H7 (cell line): Measurements from ENCODE around the gene RNF8. TPM values are rescaled to one million over a fixed set of nuclear protein-coding genes. Genes with fewer than 3 reads are reported as not detected.
"Not testable (repeated sequence)": the region's sequence is repeated elsewhere in the genome, so short reads cannot be mapped to it uniquely, and the experiment has no call there.

Source experiments
- DNase-seq: peaks from one replicate; pipeline ENCODE4 v3.0.0; 2012
- H3K27me3 ChIP-seq: 2 replicates; pipeline ENCODE4 v1.6.0; 2011; ENCODE audit warnings: mild to moderate bottlenecking, low read length; ENCODE audit not compliant: control insufficient read depth, insufficient read depth
- H3K36me3 ChIP-seq: replicated peaks from 2 replicates; pipeline ENCODE4 v1.5.1; 2011; ENCODE audit warnings: low read length; ENCODE audit not compliant: control insufficient read depth, insufficient read depth
- H3K4me3 ChIP-seq: 2 replicates; pipeline ENCODE4 v1.5.1; 2011; ENCODE audit warnings: low read depth, mild to moderate bottlenecking, control low read depth, low read length, moderate library complexity; ENCODE audit not compliant: insufficient read depth
- total RNA-seq: library from RNA; depleted of rRNA; stranded (reverse); fragments of >200 nt; shearing (Covaris generic); gene quantifications from 2 replicates; pipeline ENCODE4 v1.2.3, GENCODE V29; 2014; rRNA removed

RNF8 gene
- total RNA-seq, 1 experiment from 2014 or later, result 32.2 TPM

- Histone ChIP-seq H3K4me3 (no peak overlapping the region), H3K36me3 (no peaks in the 10 kb centered on the region), H3K27me3 (no peaks in the 10 kb centered on the region)
- no peak for DNase-seq
These were observed 73.2 kb downstream of the RNF8 start for GRCh38 chr6:37426945-37427510.

- DNase-seq, result no peak
- H3K4me3 ChIP-seq, result no peak overlapping the region
- no peaks in the 10 kb centered on the region for H3K27me3 ChIP-seq
- H3K36me3 ChIP-seq, result no peaks in the 10 kb centered on the region
These were observed 75.6 kb downstream of the RNF8 start for GRCh38 chr6:37429352-37429750.

- peak overlapping the region; percentile 79 for H3K4me3 ChIP-seq
- no peaks in the 10 kb centered on the region for H3K27me3 ChIP-seq
- peaks cover 2% of the 10 kb centered on the region for H3K36me3 ChIP-seq
- no peak for DNase-seq
These were observed 78.8 kb downstream of the RNF8 start for GRCh38 chr6:37432590-37432915.

- peak; percentile 99 for DNase-seq
- Histone ChIP-seq H3K27me3 (no peaks in the 10 kb centered on the region), H3K4me3 (peak within 1 kb of the TSS; percentile 79), H3K36me3 (peaks cover 2% of the 10 kb centered on the region)
These were observed 79.3 kb downstream of the RNF8 start, which contains the start of gene CMTR1 for GRCh38 chr6:37432916-37433656. Gene CMTR1, plus strand, starts transcription at chr6:37433221. Its CDS starts 2,409 bp downstream, at chr6:37435630.

GRCh38 chr6:37433657-37434271, 80.0 kb downstream of the RNF8 start:
- no peak for DNase-seq
- H3K27me3 ChIP-seq, result no peaks in the 10 kb centered on the region
- peaks cover 2% of the 10 kb centered on the region for H3K36me3 ChIP-seq
- peak overlapping the region; percentile 79 for H3K4me3 ChIP-seq

GRCh38 chr6:37435373-37435772, 81.6 kb downstream of the RNF8 start:
- H3K36me3 ChIP-seq, result peaks cover 2% of the 10 kb centered on the region
- no peak overlapping the region for H3K4me3 ChIP-seq
- no peaks in the 10 kb centered on the region for H3K27me3 ChIP-seq
- DNase-seq, result no peak

- H3K4me3 ChIP-seq, result no peak overlapping the region
- no peaks in the 10 kb centered on the region for H3K27me3 ChIP-seq
- no peak for DNase-seq
- H3K36me3 ChIP-seq, result peaks cover 2% of the 10 kb centered on the region
These were observed 82.0 kb downstream of the RNF8 start for GRCh38 chr6:37435816-37436215.

GRCh38 chr6:37438930-37439329, 85.1 kb downstream of the RNF8 start:
- Histone ChIP-seq H3K27me3 (no peaks in the 10 kb centered on the region), H3K4me3 (no peak overlapping the region), H3K36me3 (peaks cover 3% of the 10 kb centered on the region)
- no peak for DNase-seq

GRCh38 chr6:37441651-37442050, 87.9 kb downstream of the RNF8 start:
- no peak for DNase-seq
- Histone ChIP-seq H3K4me3 (no peak overlapping the region), H3K36me3 (peaks cover 6% of the 10 kb centered on the region), H3K27me3 (no peaks in the 10 kb centered on the region)

- no peak for DNase-seq
- Histone ChIP-seq H3K4me3 (no peak overlapping the region), H3K36me3 (peaks cover 7% of the 10 kb centered on the region), H3K27me3 (no peaks in the 10 kb centered on the region)
These were observed 88.8 kb downstream of the RNF8 start for GRCh38 chr6:37442416-37443215.

GRCh38 chr6:37443216-37443542, 89.4 kb downstream of the RNF8 start:
- H3K36me3 ChIP-seq, DNase-seq, H3K27me3 ChIP-seq, H3K4me3 ChIP-seq: not testable (repeated sequence)

Other genes starting within 250 kb of the RNF8 start
- gene PIM1, start 183.8 kb upstream of the RNF8 start, total RNA-seq, result 89.7 and 93.6 TPM in 2 replicates
- 14.5 and 17.5 TPM in 2 replicates for gene TBC1D22B, start 96.2 kb upstream of the RNF8 start, total RNA-seq
- gene TMEM217, start 95.8 kb upstream of the RNF8 start, total RNA-seq, result 0.14 TPM in 1 of 2 replicates, not detected in the other
- gene CMTR1, start 79.2 kb downstream of the RNF8 start, total RNA-seq, result 37.5 and 42.3 TPM in 2 replicates
- 29.5 and 52.4 TPM in 2 replicates for gene CCDC167, start 145.9 kb downstream of the RNF8 start, total RNA-seq